Measurements from ENCODE around the gene DCUN1D1.

DCUN1D1 gene

GRCh38 chr3:182925330-182925943 lies 54.9 kb downstream of the DCUN1D1 start:
- Mint-ChIP-seq H3K36me3 (ENCODE audit: low read depth) (peaks cover 19% of the 10 kb centered on the region), H3K4me1 (peaks cover 5% of the 10 kb centered on the region), H3K9me3 (peaks cover 9% of the 10 kb centered on the region), H3K27ac (no peak overlapping the region), H3K4me3 (no peak overlapping the region), H3K27me3 (ENCODE audit: low read depth) (no peaks in the 10 kb centered on the region)
- no peak for TF ChIP-seq CTCF (IDR thresholded peaks at IDR 0.05; ENCODE audit: unreplicated experiment in 3 of 3)

DNA sequence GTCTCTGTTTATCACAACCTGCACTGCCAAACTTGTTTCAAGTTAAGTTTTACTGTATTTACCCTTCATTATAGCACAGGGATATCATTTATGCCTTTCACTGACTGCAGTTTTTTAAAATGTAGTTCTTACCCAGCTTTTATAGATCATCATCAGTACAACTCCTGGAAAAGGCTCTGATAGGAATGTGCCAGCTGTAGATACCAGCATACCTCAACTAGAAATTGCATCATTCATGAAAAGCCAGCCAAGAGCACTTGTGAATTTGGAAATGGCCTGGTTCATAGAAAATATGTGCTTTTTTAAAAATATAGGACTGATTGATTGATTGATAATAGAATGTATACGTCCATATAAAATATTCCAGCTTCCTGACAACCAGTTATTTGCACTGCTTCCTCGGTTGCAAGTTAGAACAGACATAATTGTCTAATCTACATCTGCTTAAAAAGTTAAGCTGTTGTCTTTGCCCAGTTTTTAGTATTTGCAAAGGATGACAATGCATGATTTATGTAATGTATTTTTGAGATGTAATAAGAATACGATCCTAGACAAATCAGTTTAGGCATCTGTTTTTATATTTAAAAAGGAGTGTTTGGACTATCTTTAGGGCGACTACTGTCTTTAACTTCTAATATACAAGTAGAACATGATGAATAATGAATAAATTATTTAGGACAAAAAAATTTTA lies 58.5 kb downstream of the DCUN1D1 start:
- no peaks in the 10 kb centered on the region for H3K9me3 Mint-ChIP-seq
- no peaks in the 10 kb centered on the region for H3K27me3 Mint-ChIP-seq (ENCODE audit: low read depth)
- H3K27ac Mint-ChIP-seq, result no peak overlapping the region
- no peak overlapping the region for H3K4me3 Mint-ChIP-seq
- H3K4me1 Mint-ChIP-seq, result peaks cover 13% of the 10 kb centered on the region
- H3K36me3 Mint-ChIP-seq (ENCODE audit: low read depth), result peaks cover 11% of the 10 kb centered on the region
- no peak for TF ChIP-seq CTCF (IDR thresholded peaks at IDR 0.05; ENCODE audit: unreplicated experiment in 3 of 3)

DNA sequence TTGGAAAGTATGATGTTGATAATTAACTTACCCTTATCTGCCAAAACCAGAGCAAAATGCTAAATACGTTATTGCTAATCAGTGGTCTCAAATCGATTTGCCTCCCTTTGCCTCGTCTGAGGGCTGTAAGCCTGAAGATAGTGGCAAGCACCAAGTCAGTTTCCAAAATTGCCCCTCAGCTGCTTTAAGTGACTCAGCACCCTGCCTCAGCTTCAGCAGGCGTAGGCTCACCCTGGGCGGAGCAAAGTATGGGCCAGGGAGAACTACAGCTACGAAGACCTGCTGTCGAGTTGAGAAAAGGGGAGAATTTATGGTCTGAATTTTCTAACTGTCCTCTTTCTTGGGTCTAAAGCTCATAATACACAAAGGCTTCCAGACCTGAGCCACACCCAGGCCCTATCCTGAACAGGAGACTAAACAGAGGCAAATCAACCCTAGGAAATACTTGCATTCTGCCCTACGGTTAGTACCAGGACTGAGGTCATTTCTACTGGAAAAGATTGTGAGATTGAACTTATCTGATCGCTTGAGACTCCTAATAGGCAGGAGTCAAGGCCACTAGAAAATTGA lies 59.7 kb downstream of the DCUN1D1 start:
- H3K36me3 Mint-ChIP-seq (ENCODE audit: low read depth), result peaks cover 11% of the 10 kb centered on the region
- no peaks in the 10 kb centered on the region for H3K27me3 Mint-ChIP-seq (ENCODE audit: low read depth)
- no peak overlapping the region for H3K4me3 Mint-ChIP-seq
- H3K4me1 Mint-ChIP-seq, result peaks cover 14% of the 10 kb centered on the region
- TF ChIP-seq CTCF (IDR thresholded peaks at IDR 0.05; ENCODE audit: unreplicated experiment in 3 of 3), result no peak
- no peaks in the 10 kb centered on the region for H3K9me3 Mint-ChIP-seq
- H3K27ac Mint-ChIP-seq, result peak overlapping the region; percentile 12 to 77 (median 40)

DNA sequence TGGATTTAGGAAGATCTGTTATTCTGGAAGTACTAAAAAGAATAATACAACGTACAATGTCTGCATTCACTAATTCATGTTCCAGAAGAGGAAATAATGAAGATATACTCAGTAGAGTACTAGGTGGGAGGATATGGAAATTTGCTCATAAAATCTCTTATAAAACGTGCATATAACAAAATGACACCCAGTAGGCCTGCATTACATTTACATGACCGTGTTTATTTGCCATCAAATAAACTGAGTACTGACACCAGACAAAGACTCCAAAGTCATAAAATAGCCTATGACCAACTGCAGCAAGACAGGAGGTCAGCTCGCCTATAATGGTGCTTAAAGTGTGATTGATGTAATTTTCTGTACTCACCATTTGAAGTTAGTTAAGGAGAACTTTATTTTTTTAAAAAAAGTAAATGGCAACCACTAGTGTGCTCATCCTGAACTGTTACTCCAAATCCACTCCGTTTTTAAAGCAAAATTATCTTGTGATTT lies 60.4 kb downstream of the DCUN1D1 start:
- H3K4me3 Mint-ChIP-seq, result no peak overlapping the region
- no peak overlapping the region for H3K27ac Mint-ChIP-seq
- H3K27me3 Mint-ChIP-seq (ENCODE audit: low read depth), result no peaks in the 10 kb centered on the region
- peaks cover 14% of the 10 kb centered on the region for H3K4me1 Mint-ChIP-seq
- H3K36me3 Mint-ChIP-seq (ENCODE audit: low read depth), result peaks cover 7% of the 10 kb centered on the region
- no peaks in the 10 kb centered on the region for H3K9me3 Mint-ChIP-seq
- no peak for TF ChIP-seq CTCF (IDR thresholded peaks at IDR 0.05; ENCODE audit: unreplicated experiment in 3 of 3)

GRCh38 chr3:182917134-182917533 lies 63.2 kb downstream of the DCUN1D1 start:
- Mint-ChIP-seq H3K4me3 (no peak overlapping the region), H3K36me3 (ENCODE audit: low read depth) (peaks cover 6% of the 10 kb centered on the region), H3K9me3 (no peaks in the 10 kb centered on the region), H3K4me1 (peaks cover 14% of the 10 kb centered on the region), H3K27me3 (ENCODE audit: low read depth) (no peaks in the 10 kb centered on the region), H3K27ac (no peak overlapping the region)
- TF ChIP-seq CTCF (IDR thresholded peaks at IDR 0.05; ENCODE audit: unreplicated experiment in 3 of 3), result no peak

Data from nephron (organoid).